Fibroblast of peridontal ligament (primary cell): ENCODE data around the gene MTURN.
A peak's percentile ranks its signal among the peaks of the same experiment; 100 is the strongest.

Experiments
- DNase-seq: peaks from one replicate; pipeline ENCODE4 v3.0.0-alpha.2; 2010; ENCODE audit errors: extremely low read depth

MTURN gene

DNA sequence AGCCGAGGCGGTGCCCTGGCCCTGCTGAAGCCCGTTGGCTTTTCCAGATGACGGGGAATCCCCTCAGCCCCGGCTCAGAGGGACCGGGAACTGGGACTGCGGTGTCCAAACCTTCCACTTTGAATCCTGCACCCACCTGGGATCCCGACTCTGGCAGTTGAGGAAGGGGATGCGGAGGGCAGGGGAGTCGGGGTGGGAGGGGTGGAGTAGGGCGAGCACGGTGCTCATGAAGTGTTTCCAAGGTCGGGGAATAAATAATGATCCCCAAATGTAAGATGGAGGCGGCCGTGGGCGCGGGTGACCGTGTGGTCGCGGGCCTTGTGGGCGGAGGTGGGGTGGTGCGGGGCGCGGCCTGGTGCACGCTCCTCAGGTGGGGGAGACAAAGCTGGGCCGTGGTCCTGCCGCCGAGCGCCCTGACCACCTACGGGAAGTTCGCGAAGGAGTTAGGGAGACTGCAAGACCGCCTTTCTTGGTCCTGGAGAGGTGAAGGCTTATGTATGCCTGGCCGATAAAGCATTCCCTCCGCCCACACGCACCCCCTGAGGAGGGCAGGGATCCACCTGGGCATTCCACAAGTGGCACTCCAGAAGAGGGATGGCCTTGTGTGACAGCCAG is 1.4 kb downstream of the MTURN start:
- no peak for DNase-seq

DNA sequence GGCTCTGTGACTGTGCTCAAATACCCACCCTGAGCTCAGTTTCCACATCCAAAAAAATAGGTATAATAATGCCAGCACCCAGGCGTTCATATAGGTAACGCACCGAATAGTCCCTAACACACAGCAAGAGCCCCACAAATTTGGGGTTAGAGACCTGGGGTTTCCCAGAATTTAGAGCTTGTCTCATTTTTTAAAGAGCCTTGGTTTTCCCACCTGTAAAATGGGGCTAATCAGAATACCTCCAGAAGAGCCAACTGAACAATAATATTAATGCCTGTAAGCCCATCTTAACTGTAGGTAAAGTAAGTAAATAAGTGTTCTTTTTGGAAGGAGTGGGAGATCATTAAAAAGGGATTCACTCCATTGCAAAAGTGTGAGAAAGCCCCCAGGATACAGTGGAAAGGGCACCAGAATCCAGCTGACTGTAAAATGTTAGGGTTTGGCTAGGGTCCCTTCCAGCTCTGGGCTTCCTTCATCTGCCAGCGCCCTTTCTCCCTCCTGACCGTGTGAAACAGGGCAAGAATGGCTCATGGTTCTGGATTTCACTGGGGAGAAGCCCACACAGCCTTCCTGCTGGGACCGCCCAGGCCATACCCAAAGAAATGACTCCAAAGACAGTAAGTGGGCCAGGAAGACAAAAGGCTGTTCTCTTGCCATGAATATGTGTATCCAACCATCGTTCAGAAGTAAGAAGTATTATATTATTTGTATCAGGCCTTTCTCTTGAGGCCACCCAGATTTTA is 2.1 kb downstream of the MTURN start:
- no peak for DNase-seq

DNA sequence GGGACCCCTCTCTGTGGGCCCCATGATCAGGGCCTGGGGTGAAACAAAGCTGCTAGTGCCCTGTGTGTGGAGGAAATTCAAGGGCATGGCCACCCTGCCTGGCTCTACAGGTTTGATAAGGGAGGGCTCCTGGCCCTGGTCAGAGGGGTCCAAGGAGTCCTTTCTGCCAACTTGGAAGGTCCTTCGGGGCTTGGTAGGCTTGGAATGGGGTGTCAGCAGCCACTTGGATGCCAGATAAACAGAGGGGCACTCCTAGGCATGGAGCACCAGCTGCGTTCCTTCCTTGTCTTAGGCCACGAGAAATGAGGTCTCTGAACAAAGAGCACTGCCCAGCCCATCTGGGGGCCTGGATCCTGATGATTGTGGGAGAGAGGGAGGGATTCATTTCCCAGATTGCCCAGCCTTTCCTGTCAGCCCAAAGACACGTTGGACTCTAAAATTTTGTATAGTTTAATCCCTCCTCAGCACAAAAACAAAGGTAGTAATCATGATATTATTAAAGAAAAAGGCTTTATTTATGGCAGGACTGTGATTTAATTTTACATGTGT is 5.1 kb downstream of the MTURN start:
- no peak for DNase-seq

DNA sequence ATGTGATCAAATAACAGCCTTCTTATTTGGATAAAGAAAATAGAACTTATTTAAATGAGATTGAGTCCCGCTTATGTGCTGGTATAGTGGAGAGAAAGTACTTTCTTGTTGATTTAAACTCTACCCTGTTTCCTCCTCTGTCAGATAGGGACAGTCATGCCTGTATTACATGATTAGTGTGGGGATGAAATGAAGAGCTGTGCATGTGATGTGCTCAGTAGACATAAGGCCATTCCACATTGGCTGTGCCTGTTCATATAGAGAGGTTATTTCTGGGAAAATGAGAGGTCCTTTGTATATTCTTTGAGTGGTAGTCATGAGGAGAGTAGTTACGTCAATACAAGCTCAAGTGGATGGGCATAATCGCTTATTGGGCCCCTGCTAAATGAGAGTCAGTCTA is 5.7 kb downstream of the MTURN start:
- DNase-seq = no peak

DNA sequence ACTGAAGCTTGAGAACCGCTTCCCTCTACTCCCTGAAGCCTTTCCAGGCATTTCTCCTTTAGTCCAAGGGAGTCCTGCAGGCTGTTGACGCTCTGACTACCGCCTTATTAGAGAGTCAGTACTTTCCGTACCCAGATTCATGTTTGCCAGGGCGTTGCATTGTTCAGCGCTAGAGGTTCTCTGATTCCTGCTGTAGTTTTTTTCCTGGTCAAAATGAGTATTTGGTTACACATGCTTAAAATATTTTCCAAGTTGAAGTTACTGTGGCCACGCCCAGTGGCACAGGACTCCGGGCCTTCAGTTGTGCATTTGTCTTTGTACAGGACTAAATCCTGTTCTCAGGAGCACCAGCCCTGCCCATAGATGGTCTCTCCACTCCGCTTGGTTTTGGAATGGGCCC is 7.9 kb downstream of the MTURN start:
- DNase-seq = peak; percentile 67

DNA sequence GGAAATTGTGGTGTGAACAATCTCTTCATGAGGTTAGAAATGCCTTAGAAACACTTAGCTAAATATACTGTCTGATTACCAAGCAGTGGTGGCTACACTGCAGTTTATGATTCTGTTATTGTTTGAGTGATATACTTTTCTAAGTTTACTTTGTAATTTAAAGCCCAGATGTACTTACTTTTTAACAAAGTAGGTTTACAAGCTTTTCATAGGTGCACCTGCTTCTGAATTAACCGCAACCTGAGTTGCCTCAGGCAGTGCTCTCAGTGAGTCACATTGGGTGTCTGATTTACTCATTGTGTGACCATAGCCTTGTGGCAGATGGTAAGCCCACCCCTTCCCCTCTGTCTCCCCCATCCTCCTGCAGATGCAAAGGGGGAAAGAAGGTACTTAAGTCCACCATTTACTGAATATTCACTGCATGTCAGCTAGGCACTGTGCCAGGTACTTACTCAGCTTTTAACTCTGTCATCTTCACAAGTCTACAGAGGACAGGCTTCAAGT is 9.0 kb downstream of the MTURN start:
- peak; percentile 63 for DNase-seq

DNA sequence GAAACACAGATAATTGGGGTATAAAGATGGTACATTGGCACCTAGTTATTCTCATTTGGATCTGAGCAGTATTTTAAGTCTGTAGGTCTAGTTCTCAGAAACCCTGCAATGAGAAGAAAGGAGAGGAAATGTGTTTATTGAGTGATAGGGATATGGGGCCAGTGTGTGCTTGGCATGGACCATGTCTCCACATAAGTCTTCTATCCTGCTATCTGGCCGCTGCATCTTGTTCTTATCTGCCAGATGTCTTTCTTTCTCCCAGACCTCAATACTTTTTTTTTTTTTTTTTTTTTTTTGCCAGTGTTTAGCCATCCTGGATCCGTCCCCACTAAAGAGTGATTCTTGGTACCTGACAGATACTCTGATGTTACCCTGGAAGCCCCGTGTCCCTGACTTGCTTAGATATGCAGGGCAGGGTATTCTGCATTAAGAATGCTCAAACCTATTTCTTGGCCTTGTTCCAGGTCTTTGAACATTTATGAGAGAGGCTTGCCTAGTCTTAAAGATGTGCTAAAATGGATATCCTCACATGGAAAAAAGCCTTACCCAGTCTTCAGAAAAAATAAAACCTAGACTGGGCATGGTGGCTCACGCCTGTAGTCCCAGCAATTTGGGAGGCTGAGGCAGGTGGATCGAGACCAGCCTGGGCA is 10.0 kb downstream of the MTURN start:
- no peak for DNase-seq

DNA sequence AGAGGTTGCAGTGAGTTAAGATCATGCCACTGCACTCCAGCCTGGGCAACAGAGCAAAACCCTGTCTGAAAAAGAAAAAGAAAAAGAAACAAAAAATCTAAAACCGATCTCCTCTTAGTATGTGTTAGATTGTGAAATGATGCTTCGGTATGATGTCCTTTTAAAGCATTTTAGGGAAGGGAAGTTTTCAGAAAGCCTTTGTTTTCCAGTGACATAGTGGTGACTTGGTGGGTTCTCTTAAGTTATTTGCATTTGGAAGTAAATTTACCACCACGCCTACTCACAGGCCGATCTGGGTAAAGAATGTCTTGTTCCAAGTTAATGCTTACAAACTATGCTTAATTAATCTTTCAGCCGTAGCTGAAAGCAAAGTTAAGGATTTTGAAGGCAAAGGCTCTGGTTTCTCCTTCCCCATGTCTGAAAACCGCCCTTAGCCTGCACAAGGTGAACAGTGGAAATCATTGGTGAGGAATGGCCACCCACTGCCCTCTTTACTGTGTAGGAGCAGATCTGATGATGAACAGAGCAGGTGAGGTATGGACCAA is 10.7 kb downstream of the MTURN start:
- no peak for DNase-seq

DNA sequence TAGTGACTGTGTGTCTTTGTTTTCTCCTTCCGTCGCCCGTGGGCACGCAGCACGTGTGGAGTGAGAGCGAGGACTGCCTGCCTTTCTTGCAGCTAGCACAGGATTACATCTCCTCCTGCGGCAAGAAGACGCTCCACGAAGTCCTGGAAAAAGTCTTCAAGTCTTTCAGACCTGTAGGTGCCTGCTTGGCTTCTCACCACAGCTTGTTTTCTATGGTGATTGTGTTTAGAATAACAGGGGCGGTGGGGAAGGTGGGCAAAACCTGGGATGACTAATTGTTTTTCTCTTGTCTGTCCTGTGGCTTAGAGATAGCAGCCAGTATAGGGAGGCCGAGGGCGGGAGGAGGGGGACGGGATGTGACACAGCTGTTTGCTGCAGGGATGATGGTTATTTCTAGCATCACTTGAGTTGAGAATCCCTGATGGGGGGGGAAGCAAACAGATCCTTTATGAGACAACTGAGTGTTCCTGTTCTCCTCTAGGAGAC is 11.4 kb downstream of the MTURN start:
- no peak for DNase-seq

DNA sequence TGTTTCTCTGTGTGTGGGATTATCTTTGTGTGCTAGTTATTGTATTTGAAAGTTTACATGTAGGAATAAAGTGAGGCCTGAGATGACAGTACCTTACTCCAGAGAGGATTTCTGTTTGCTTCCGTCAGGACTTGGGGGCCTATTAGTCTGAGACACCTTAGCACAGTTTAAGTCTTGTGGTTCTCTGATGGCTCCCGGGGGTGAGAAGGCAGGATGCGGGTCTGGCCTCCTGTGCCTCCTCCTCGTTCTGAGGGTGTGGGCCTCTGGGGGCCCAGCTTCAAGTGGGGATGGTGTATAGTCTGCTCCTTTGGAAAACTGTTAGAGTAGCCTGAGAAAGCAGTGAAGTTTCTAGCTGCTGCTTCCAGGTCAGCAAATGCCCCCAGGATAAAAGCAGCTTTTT is 12.4 kb downstream of the MTURN start:
- no peak for DNase-seq

DNA sequence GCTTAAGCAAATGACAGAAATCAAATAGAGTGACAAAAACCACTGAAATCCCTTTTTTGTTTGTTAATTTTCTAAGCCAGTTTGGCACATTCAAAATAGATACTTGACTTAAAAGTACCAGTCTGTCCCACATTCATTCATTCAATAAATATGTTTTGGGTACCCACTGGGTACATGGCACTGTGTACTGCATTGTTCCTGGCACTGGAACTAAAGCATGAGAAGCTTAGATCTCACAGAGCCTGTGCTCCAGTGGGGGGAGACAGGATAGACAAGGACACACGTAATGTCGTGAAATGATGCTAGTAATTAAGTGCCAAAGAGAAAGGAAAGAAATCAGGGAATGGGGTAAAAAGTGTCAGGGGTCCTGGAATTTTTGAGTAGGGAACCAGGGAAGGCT is 13.0 kb downstream of the MTURN start:
- no peak for DNase-seq

DNA sequence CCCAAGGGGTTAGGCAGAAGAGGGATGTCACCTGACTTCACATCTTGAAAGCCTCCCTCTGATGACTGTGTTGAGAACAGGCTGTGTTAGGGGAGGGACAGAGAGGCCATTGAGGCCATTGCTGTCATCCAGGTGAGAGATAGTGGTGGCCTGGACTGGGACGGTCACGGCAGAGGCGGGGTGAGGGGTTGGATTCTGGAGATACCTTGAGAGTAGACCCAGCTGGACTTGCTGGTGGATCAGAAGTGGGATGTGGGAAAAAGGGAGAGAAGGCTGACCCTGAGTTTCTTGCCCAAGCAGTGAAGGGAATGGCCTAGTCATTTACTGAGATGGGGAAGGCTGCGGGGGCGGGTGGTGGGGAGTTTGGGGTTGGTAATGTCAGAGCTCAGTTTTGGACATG is 13.6 kb downstream of the MTURN start:
- DNase-seq = no peak

DNA sequence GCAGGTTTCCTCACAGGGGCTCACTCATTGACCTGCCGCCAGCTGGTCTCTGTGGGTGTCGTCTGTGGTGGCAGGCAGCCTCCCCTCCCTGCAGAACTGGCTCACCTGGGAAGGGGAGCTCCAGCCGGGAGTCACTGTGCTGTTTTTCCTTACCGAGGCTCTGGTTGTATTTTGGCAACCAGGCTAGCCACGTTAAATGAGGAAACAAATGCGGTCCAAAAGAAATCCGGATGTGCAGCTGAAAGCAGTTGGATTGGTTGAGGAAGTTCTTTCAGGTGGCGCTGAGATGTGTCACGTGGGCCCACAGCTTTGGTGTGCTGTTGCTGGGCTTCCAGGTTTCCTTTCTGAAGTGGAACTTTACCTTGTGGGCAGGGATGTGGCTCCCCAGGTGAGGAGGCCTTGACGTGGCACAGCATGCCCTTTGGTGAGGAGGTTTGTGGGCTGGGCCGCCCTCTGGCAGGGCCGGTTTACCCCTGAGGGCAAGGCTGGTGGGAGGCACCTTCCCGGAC is 14.2 kb downstream of the MTURN start:
- no peak for DNase-seq

DNA sequence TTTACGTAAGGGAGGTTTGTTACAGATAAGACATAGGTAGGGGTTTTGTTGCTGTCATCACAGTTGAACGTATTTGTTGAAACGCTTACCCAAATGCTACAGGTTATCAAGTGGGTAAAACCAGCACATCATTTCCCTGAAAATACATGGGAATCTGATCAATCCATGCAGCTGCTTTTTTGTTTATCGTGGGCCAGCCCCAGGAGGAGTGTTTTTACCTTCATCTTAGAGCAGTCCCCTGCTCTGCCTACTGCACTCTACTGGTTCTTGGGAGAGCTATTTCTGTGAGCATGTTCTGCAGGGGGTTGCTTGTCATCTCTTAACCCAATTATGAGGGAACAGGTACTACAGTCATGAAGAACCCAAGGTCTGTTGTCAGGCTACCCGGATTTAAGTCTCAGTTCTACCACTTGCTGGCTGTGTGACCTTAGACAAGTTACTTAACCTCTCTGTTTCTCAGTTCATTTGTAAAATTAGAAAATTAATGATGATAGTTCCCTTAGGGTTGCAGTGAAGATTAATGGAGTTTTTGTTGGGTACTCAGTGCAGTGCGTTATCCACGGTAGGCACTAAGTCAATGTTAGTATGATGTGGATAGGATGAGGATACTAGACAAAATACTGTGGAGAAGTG is 15.0 kb downstream of the MTURN start:
- no peak for DNase-seq

DNA sequence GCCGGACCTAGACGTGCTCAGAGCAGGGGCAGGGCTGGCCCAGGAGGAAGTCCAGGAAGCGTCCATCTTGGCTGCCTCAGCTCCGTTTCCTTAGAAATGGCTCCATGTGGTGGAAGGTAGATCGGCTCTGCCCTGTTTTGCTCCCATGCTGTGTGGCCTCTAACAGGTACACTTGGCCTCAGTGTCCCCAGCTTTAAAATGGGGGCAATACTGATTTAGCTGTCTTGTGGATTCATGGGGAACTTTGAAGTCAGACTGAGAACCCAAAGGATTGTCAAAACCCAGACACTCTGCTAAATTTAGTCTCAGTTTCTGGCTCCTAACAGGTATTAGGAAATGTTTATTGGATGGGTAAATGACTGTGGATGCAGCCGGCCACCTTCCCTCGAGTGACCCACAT is 15.9 kb downstream of the MTURN start:
- no peak for DNase-seq

DNA sequence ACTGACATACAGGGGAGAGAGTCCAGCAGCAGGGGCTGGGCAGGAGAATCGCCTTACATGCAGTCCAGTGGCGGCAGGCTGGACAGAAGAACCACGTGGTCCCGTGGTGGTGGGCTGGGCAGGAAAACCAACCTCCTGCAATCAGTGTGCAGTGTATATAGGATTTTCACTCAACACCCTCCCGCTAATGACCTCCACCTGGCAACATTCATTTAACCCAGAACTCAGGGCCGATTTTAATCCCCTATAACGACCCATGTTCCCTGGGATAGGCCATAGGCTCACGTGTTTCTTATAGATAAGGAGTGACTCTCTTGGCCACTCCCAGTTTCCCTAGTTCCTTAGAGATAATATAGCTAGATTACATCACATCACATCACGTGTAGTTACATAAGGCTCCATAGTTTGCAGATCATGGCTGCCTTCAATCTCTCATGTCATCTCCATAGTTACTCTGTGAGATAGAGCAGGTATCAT is 19.4 kb downstream of the MTURN start:
- DNase-seq = no peak

DNA sequence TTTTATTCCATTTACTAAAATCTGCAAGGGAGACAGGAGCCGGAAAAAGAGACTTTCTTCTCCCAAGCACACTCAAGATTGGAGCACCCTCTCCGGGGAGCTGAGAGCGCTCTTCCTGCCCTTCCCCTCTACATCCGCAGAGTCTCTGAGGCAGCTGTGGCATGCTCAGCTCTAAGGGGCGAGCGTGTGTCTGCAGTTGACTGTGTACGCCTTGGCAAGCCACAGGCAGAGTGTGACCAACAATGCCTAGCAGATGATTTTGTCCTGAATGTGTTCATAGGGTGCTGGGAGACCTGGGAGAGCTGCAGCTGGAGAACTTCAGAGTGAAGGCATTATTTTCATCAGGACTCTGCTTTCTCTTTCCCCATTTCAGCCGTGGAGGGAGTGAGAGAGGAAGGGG is 20.7 kb downstream of the MTURN start:
- no peak for DNase-seq

DNA sequence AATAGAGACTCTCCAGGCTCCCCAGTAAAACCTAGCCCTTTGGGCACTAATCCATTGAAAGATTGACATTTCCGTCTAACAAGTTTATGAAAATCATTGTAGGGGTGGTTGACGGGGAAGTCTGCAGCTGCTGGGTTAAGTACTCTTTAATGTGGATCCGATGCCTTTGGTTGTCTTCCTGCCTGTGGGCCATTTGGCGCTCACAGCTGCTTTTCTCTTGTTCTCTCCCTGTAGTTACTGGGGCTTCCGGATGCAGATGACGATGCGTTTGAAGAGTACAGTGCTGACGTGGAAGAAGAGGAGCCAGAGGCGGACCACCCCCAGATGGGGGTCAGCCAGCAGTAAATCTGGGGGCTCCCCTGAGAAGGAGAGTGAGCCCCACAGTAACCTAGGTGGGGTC is 22.4 kb downstream of the MTURN start:
- no peak for DNase-seq

DNA sequence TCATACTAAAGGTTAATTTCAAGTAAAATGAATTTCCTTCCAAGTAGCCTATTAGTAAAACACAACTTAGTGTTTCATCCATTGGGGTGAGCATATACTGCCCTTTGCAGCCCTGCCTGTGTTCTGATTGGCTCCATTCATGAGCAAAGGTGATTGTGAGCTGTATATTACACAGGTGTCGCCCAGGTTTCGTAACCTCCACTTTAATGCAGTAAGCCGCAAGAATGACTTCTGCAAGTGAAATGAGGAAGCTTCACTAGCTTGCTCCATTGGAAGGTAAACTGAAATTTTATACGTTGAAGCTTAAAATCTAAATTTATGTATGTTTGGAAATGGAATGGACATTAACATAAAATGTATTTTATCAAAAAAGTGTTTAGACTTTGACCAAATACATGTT is 24.4 kb downstream of the MTURN start:
- DNase-seq = no peak

DNA sequence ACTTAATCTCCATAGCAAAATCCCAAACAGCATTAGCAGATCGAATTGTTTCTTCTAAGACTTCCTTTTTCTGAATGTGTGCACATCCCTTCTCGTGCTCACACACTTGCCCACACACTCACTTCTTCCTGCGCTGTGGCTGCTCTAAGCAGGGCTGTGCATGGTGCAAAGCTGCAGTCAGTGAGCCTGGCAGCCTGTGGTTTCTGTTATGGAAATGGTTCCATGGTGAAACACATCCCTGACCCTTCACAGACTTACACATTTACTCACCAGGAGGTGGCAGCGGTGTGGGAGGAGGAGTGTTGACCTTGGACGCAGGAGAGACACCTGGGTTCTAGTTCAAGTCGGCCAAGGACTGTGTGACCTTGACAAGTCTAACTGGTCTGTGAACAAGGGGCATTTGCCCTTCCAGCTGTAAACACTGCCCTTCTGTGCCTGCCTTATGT is 24.9 kb downstream of the MTURN start:
- peak; percentile 35 for DNase-seq

DNA sequence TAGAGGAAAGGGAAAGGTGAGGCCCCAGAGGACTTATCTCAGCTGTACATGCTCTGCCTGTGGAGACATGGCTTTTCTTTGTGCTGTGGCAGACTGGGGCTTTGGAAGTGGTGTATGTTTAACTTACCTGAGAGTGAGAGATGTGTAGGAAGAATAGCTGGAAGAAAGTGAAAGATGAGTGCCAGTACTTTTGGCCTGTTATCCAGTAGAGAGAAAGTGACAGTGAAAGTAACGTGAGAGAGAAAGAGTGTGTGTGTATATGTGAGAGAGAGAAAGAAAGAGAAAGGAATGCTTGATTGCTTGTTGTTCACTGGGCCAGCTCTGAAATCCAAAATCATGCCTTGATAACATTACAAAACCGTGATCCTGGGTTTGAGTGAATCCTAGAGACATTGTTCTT is 25.5 kb downstream of the MTURN start:
- no peak for DNase-seq
